ENCODE results near the gene C21orf91. TPM values are rescaled to one million over a fixed set of nuclear protein-coding genes. Genes with fewer than 3 reads are reported as not detected.
"Not testable (repeated sequence)": the region's sequence is repeated elsewhere in the genome, so short reads cannot be mapped to it uniquely, and the experiment has no call there.

Gene C21orf91
- total RNA-seq, 1 donor from 2014 or later: 9.9 TPM

GRCh38 chr21:17781524-17781923 is 37.6 kb downstream of the C21orf91 start:
- H3K27ac ChIP-seq (ENCODE audit: low read depth, low read length): no peak overlapping the region
- H3K4me3 ChIP-seq (ENCODE audit: low read length in 3 of 3): no peak overlapping the region
- no peak overlapping the region for H3K9ac ChIP-seq (ENCODE audit: low read depth in 1 of 3, low read length in 3 of 3)
- H3K27me3 ChIP-seq (ENCODE audit: control insufficient read depth in 3 of 3, insufficient read depth in 3 of 3, low read length in 3 of 3): no peaks in the 10 kb centered on the region
- no peaks in the 10 kb centered on the region for H3K4me1 ChIP-seq (ENCODE audit: control insufficient read depth in 3 of 3, insufficient read depth in 3 of 3, low read length in 3 of 3)
- H3K36me3 ChIP-seq (ENCODE audit: control insufficient read depth in 3 of 3, insufficient read depth in 3 of 3, low read length in 3 of 3): peaks cover under 1 to 9% (median 4%) of the 10 kb centered on the region in 3 donors
- H3K9me3 ChIP-seq (ENCODE audit: control insufficient read depth in 3 of 3, low read length in 3 of 3): no peaks in the 10 kb centered on the region

- Histone ChIP-seq H3K27me3 (ENCODE audit: control insufficient read depth in 3 of 3, insufficient read depth in 3 of 3, low read length in 3 of 3) (no peaks in the 10 kb centered on the region), H3K4me3 (ENCODE audit: low read length in 3 of 3) (no peak overlapping the region), H3K9me3 (ENCODE audit: control insufficient read depth in 3 of 3, low read length in 3 of 3) (no peaks in the 10 kb centered on the region), H3K27ac (ENCODE audit: low read depth, low read length) (no peak overlapping the region), H3K36me3 (ENCODE audit: control insufficient read depth in 3 of 3, insufficient read depth in 3 of 3, low read length in 3 of 3) (peaks cover 0 to 2% (median 1%) of the 10 kb centered on the region in 3 donors), H3K4me1 (ENCODE audit: control insufficient read depth in 3 of 3, insufficient read depth in 3 of 3, low read length in 3 of 3) (no peaks in the 10 kb centered on the region), H3K9ac (ENCODE audit: low read depth in 1 of 3, low read length in 3 of 3) (no peak overlapping the region)
These were observed 38.6 kb downstream of the C21orf91 start for GRCh38 chr21:17780539-17780938.

DNA sequence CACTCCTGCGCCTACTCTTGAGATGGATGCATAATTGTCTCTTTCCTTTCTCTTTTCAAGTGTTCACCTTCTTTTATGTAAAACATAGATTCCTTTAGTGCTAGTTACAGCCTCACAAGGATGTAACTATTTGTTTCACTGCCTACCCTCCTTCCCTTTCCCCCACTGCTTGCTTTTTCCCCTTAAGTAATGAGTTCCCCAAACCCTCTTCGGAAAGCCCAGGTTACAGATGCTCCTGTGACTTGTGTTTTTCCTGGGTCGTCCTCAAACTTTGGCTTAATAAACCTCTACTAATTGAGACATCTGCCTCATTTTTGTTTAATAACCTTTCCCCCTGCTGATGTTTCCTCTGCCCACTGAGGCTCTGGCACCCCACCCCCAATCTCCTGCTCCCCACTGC is 39.2 kb downstream of the C21orf91 start:
- Histone ChIP-seq H3K4me1 (ENCODE audit: control insufficient read depth in 3 of 3, insufficient read depth in 3 of 3, low read length in 3 of 3) (no peaks in the 10 kb centered on the region), H3K27me3 (ENCODE audit: control insufficient read depth in 3 of 3, insufficient read depth in 3 of 3, low read length in 3 of 3) (no peaks in the 10 kb centered on the region), H3K27ac (ENCODE audit: low read depth, low read length) (no peak overlapping the region), H3K4me3 (ENCODE audit: low read length in 3 of 3) (no peak overlapping the region), H3K9ac (ENCODE audit: low read depth in 1 of 3, low read length in 3 of 3) (no peak overlapping the region), H3K9me3 (ENCODE audit: control insufficient read depth in 3 of 3, low read length in 3 of 3) (no peaks in the 10 kb centered on the region), H3K36me3 (ENCODE audit: control insufficient read depth in 3 of 3, insufficient read depth in 3 of 3, low read length in 3 of 3) (no peaks in the 10 kb centered on the region)

- Histone ChIP-seq H3K27me3 (ENCODE audit: control insufficient read depth in 3 of 3, insufficient read depth in 3 of 3, low read length in 3 of 3) (no peaks in the 10 kb centered on the region), H3K27ac (ENCODE audit: low read depth, low read length) (no peak overlapping the region), H3K4me1 (ENCODE audit: control insufficient read depth in 3 of 3, insufficient read depth in 3 of 3, low read length in 3 of 3) (no peaks in the 10 kb centered on the region), H3K36me3 (ENCODE audit: control insufficient read depth in 3 of 3, insufficient read depth in 3 of 3, low read length in 3 of 3) (no peaks in the 10 kb centered on the region), H3K9ac (ENCODE audit: low read depth in 1 of 3, low read length in 3 of 3) (no peak overlapping the region), H3K4me3 (ENCODE audit: low read length in 3 of 3) (no peak overlapping the region), H3K9me3 (ENCODE audit: control insufficient read depth in 3 of 3, low read length in 3 of 3) (no peaks in the 10 kb centered on the region)
These were observed 39.7 kb downstream of the C21orf91 start for GRCh38 chr21:17779496-17779895.

DNA sequence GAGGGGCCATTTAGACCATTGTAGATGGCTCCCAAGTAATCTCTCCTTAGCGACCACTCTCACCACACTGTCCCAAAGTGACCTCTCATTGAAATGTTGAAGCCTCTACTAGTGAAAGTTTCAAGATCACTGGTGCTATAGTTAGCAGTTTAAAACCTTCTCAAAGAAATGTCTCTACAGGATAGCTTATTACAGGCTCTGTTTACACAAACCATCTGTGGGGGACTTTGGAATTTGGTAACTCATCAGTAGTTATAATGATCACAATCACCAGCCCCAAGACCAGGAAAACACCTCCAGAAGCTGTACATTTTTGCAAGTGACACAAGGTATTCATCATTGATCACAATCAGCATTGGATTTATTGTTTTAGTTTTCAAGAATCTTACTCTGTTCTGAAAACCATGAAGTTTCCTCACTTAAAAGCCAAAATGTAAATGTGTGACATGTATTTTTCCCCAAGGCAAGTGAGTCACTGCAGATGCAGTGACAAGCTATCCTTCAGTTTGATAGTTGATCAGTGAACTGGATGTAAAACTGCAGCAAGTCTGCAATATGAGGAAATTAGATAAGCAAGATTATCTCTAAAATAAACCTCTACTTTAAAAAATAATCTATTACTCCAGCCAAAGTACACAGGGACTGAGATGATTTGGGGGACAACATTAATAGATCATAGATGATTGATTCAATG is 41.9 kb downstream of the C21orf91 start:
- no peak overlapping the region for H3K4me3 ChIP-seq (ENCODE audit: low read length in 3 of 3)
- no peaks in the 10 kb centered on the region for H3K9me3 ChIP-seq (ENCODE audit: control insufficient read depth in 3 of 3, low read length in 3 of 3)
- no peak overlapping the region for H3K9ac ChIP-seq (ENCODE audit: low read depth in 1 of 3, low read length in 3 of 3)
- H3K27me3 ChIP-seq (ENCODE audit: control insufficient read depth in 3 of 3, insufficient read depth in 3 of 3, low read length in 3 of 3): no peaks in the 10 kb centered on the region
- no peaks in the 10 kb centered on the region for H3K4me1 ChIP-seq (ENCODE audit: control insufficient read depth in 3 of 3, insufficient read depth in 3 of 3, low read length in 3 of 3)
- no peaks in the 10 kb centered on the region for H3K36me3 ChIP-seq (ENCODE audit: control insufficient read depth in 3 of 3, insufficient read depth in 3 of 3, low read length in 3 of 3)
- no peak overlapping the region for H3K27ac ChIP-seq (ENCODE audit: low read depth, low read length)

GRCh38 chr21:17775431-17776126 is 43.6 kb downstream of the C21orf91 start:
- H3K27me3 ChIP-seq (ENCODE audit: control insufficient read depth in 3 of 3, insufficient read depth in 3 of 3, low read length in 3 of 3): no peaks in the 10 kb centered on the region
- no peaks in the 10 kb centered on the region for H3K4me1 ChIP-seq (ENCODE audit: control insufficient read depth in 3 of 3, insufficient read depth in 3 of 3, low read length in 3 of 3)
- H3K9me3 ChIP-seq (ENCODE audit: control insufficient read depth in 3 of 3, low read length in 3 of 3): no peaks in the 10 kb centered on the region
- no peak overlapping the region for H3K27ac ChIP-seq (ENCODE audit: low read depth, low read length)
- H3K4me3 ChIP-seq (ENCODE audit: low read length in 3 of 3): no peak overlapping the region
- H3K36me3 ChIP-seq (ENCODE audit: control insufficient read depth in 3 of 3, insufficient read depth in 3 of 3, low read length in 3 of 3): no peaks in the 10 kb centered on the region
- H3K9ac ChIP-seq (ENCODE audit: low read depth in 1 of 3, low read length in 3 of 3): no peak overlapping the region

DNA sequence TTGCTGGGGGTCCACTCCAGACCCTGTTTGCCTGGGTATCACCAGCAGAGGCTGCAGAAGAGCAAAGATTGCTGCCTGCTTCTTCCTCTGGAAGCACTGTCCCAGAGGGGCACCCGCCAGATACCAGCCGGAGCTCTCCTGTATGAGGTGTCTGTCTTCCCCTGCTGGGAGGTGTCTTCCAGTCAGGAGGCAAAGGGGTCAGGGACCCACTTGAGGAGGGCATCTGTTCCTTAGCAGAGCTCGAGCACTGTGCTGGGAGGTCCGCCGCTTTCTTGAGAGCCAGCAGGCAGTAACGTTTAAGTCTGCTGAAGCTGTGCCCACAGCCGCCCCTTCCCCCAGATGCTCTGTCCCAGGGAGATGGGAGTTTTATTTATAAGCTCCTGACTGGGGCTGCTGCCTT is 44.1 kb downstream of the C21orf91 start:
- not testable (repeated sequence) for H3K27me3 ChIP-seq (ENCODE audit: control insufficient read depth in 3 of 3, insufficient read depth in 3 of 3, low read length in 3 of 3); H3K4me1 ChIP-seq (ENCODE audit: control insufficient read depth in 3 of 3, insufficient read depth in 3 of 3, low read length in 3 of 3); H3K36me3 ChIP-seq (ENCODE audit: control insufficient read depth in 3 of 3, insufficient read depth in 3 of 3, low read length in 3 of 3); H3K9ac ChIP-seq (ENCODE audit: low read depth in 1 of 3, low read length in 3 of 3); H3K9me3 ChIP-seq (ENCODE audit: control insufficient read depth in 3 of 3, low read length in 3 of 3); H3K4me3 ChIP-seq (ENCODE audit: low read length in 3 of 3); H3K27ac ChIP-seq (ENCODE audit: low read depth, low read length)

DNA sequence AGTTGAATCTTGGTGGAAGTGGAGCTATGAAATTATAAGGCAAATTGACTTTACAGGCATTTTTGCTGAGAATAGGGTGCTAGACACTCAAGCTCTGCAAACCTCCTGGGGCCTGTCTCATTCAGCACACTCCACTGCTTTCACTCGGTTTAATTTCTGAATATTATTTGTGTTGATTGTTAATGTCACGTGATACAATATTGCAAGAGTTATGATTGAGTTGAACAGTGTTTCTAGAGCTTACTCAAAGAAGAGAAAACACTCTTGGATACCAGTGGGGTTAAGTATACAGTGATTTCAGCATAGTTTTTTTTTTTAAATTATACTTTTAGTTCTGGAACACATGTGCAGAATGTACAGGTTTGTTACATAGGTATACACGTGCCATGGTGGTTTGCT is 49.7 kb downstream of the C21orf91 start:
- Histone ChIP-seq H3K9ac (ENCODE audit: low read depth in 1 of 3, low read length in 3 of 3) (no peak overlapping the region), H3K4me1 (ENCODE audit: control insufficient read depth in 3 of 3, insufficient read depth in 3 of 3, low read length in 3 of 3) (no peaks in the 10 kb centered on the region), H3K9me3 (ENCODE audit: control insufficient read depth in 3 of 3, low read length in 3 of 3) (no peaks in the 10 kb centered on the region), H3K36me3 (ENCODE audit: control insufficient read depth in 3 of 3, insufficient read depth in 3 of 3, low read length in 3 of 3) (no peaks in the 10 kb centered on the region), H3K4me3 (ENCODE audit: low read length in 3 of 3) (no peak overlapping the region), H3K27ac (ENCODE audit: low read depth, low read length) (no peak overlapping the region), H3K27me3 (ENCODE audit: control insufficient read depth in 3 of 3, insufficient read depth in 3 of 3, low read length in 3 of 3) (no peaks in the 10 kb centered on the region)

- H3K9me3 ChIP-seq (ENCODE audit: control insufficient read depth in 3 of 3, low read length in 3 of 3): no peaks in the 10 kb centered on the region
- H3K4me3 ChIP-seq (ENCODE audit: low read length in 3 of 3): no peak overlapping the region
- no peak overlapping the region for H3K9ac ChIP-seq (ENCODE audit: low read depth in 1 of 3, low read length in 3 of 3)
- H3K27ac ChIP-seq (ENCODE audit: low read depth, low read length): no peak overlapping the region
- H3K36me3 ChIP-seq (ENCODE audit: control insufficient read depth in 3 of 3, insufficient read depth in 3 of 3, low read length in 3 of 3): no peaks in the 10 kb centered on the region
- H3K4me1 ChIP-seq (ENCODE audit: control insufficient read depth in 3 of 3, insufficient read depth in 3 of 3, low read length in 3 of 3): no peaks in the 10 kb centered on the region
- H3K27me3 ChIP-seq (ENCODE audit: control insufficient read depth in 3 of 3, insufficient read depth in 3 of 3, low read length in 3 of 3): no peaks in the 10 kb centered on the region
These were observed 50.2 kb downstream of the C21orf91 start for GRCh38 chr21:17768840-17769446.

DNA sequence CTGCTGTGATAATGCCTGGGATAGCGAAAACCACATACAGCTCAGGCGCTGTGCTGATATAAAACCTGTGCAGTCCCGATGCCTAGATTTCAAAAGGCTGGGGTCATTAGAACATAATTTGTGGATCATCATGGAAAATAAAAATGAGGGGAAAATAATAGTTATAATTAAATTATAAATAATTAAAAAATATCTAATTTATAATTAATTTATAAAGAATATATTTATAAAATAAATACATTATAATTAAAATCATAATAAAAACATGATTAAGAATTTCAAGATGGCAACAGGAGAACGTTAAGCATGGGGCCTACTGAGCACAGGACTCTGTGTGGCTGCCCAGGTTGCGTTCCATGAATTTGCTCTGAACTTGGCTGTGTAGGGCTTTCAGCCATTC is 53.9 kb downstream of the C21orf91 start:
- H3K4me1 ChIP-seq (ENCODE audit: control insufficient read depth in 3 of 3, insufficient read depth in 3 of 3, low read length in 3 of 3): no peaks in the 10 kb centered on the region
- no peak overlapping the region for H3K27ac ChIP-seq (ENCODE audit: low read depth, low read length)
- no peaks in the 10 kb centered on the region for H3K36me3 ChIP-seq (ENCODE audit: control insufficient read depth in 3 of 3, insufficient read depth in 3 of 3, low read length in 3 of 3)
- H3K9ac ChIP-seq (ENCODE audit: low read depth in 1 of 3, low read length in 3 of 3): no peak overlapping the region
- no peak overlapping the region for H3K4me3 ChIP-seq (ENCODE audit: low read length in 3 of 3)
- H3K9me3 ChIP-seq (ENCODE audit: control insufficient read depth in 3 of 3, low read length in 3 of 3): no peaks in the 10 kb centered on the region
- no peaks in the 10 kb centered on the region for H3K27me3 ChIP-seq (ENCODE audit: control insufficient read depth in 3 of 3, insufficient read depth in 3 of 3, low read length in 3 of 3)

Measured in skeletal muscle tissue (tissue), 4 donors.